Effector CD8-positive, alpha-beta T cell (primary cell): ENCODE data around the gene TGM6.
"Not testable (repeated sequence)": the region's sequence is repeated elsewhere in the genome, so short reads cannot be mapped to it uniquely, and the experiment has no call there.

ENCODE experiments used
- DNase-seq: peaks from one replicate; lab custom pipeline; 2025; lab: John Stamatoyannopoulos, UW

Gene TGM6

GRCh38 chr20:2398449-2398848 lies 17.7 kb downstream of the TGM6 start:
- no peak for DNase-seq

- DNase-seq, result no peak
These were observed 18.7 kb downstream of the TGM6 start for GRCh38 chr20:2399390-2399789.

- no peak for DNase-seq
These were observed 19.6 kb downstream of the TGM6 start for GRCh38 chr20:2400290-2400689.

- no peak for DNase-seq
These were observed 20.8 kb downstream of the TGM6 start for GRCh38 chr20:2401527-2401926.

GRCh38 chr20:2402271-2402980 lies 21.7 kb downstream of the TGM6 start:
- DNase-seq, result no peak

GRCh38 chr20:2403291-2404052 lies 22.8 kb downstream of the TGM6 start:
- no peak for DNase-seq

- DNase-seq, result no peak
These were observed 25.0 kb downstream of the TGM6 start for GRCh38 chr20:2405693-2406065.

GRCh38 chr20:2407355-2407754 lies 26.7 kb downstream of the TGM6 start:
- not testable (repeated sequence) for DNase-seq

- DNase-seq, result no peak
These were observed 27.4 kb downstream of the TGM6 start for GRCh38 chr20:2408111-2408510.

- DNase-seq, result no peak
These were observed 36.0 kb downstream of the TGM6 start for GRCh38 chr20:2416541-2417212.

- DNase-seq, result no peak
These were observed 36.5 kb downstream of the TGM6 start for GRCh38 chr20:2417213-2417541.

- DNase-seq, result no peak
These were observed 37.7 kb downstream of the TGM6 start for GRCh38 chr20:2418388-2418787.

- DNase-seq, result no peak
These were observed 39.8 kb downstream of the TGM6 start for GRCh38 chr20:2420510-2420909.

GRCh38 chr20:2421247-2421646 lies 40.5 kb downstream of the TGM6 start:
- no peak for DNase-seq

- DNase-seq, result no peak
These were observed 48.4 kb downstream of the TGM6 start for GRCh38 chr20:2429051-2429450.

GRCh38 chr20:2430538-2430937 lies 49.8 kb downstream of the TGM6 start:
- no peak for DNase-seq

- DNase-seq, result no peak
These were observed 50.5 kb downstream of the TGM6 start for GRCh38 chr20:2431185-2431584.

- DNase-seq, result no peak
These were observed 66.1 kb downstream of the TGM6 start for GRCh38 chr20:2446845-2447244.

- DNase-seq, result no peak
These were observed 68.7 kb downstream of the TGM6 start for GRCh38 chr20:2449386-2449785.

- no peak for DNase-seq
These were observed 70.7 kb downstream of the TGM6 start for GRCh38 chr20:2451422-2451821.

GRCh38 chr20:2451939-2452732 lies 71.4 kb downstream of the TGM6 start:
- peak; percentile 43 for DNase-seq

- DNase-seq, result no peak
These were observed 73.1 kb downstream of the TGM6 start for GRCh38 chr20:2453792-2454191.
